HL-60 (cell line): ENCODE results near the gene GOLT1A.

Source experiments
- CTCF ChIP-seq: IDR thresholded peaks from one replicate; pipeline ENCODE4 v1.5.1; 2011; ENCODE audit warnings: low read length, control low read depth, inconsistent platforms; ENCODE audit not compliant: insufficient read depth
- POLR2AphosphoS5 ChIP-seq: IDR thresholded peaks from 2 replicates; pipeline ENCODE4 v1.6.1; 2012; ENCODE audit warnings: low read depth
- REST ChIP-seq: IDR thresholded peaks from 2 replicates; pipeline ENCODE4 v1.6.1; 2012; ENCODE audit warnings: low read depth; ENCODE audit not compliant: insufficient replicate concordance

GRCh38 chr1:204166219-204166618, 47.6 kb downstream of the GOLT1A start, which contains the start of gene REN:
- no peak for TF ChIP-seq CTCF
- no peak for TF ChIP-seq REST
- TF ChIP-seq POLR2AphosphoS5, result no peak
